ENCODE data around the gene NUDT4.
"Not testable (repeated sequence)": the region's sequence is repeated elsewhere in the genome, so short reads cannot be mapped to it uniquely, and the experiment has no call there.

Gene NUDT4

GRCh38 chr12:93402333-93403311 lies 24.9 kb downstream of the NUDT4 start:
- no peak for DNase-seq

DNA sequence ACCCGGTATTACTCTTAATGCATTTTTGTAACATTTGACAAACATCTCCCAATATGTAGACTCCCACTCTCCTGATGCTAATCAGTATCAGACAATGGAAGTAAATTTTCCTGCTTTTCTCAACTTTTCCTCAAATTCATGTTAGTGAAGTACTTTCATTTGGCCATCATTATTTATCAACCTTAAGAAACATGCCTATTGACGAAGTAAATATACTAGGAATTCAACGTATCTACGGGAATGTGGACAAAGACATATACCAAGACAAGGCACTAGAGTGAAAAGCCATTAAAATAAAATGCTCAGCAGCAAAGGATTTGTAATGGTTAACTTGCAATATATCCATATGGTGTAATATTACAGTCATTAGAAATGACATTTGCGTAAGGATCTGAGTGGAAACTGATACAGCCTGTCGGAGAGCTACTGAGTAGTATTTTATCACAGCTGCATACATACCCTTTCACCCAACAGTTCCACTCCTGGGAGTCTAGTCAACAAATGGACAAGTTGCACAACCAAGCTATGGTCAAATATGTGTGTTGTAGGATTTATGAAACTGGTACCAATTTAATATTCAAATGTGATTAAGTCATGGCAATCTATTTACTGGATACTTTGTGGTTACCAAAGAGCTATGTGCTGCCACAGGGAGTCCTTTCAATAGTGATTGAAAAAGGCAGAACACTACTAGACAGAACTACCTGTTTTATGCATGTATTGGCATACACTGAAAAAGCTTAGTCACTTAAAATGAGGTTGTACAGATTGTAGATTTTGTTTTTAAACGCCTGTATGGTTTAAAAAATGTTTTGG lies 26.5 kb downstream of the NUDT4 start:
- no peak for DNase-seq

- no peak for DNase-seq
These were observed 27.5 kb downstream of the NUDT4 start for GRCh38 chr12:93404961-93405849.

DNA sequence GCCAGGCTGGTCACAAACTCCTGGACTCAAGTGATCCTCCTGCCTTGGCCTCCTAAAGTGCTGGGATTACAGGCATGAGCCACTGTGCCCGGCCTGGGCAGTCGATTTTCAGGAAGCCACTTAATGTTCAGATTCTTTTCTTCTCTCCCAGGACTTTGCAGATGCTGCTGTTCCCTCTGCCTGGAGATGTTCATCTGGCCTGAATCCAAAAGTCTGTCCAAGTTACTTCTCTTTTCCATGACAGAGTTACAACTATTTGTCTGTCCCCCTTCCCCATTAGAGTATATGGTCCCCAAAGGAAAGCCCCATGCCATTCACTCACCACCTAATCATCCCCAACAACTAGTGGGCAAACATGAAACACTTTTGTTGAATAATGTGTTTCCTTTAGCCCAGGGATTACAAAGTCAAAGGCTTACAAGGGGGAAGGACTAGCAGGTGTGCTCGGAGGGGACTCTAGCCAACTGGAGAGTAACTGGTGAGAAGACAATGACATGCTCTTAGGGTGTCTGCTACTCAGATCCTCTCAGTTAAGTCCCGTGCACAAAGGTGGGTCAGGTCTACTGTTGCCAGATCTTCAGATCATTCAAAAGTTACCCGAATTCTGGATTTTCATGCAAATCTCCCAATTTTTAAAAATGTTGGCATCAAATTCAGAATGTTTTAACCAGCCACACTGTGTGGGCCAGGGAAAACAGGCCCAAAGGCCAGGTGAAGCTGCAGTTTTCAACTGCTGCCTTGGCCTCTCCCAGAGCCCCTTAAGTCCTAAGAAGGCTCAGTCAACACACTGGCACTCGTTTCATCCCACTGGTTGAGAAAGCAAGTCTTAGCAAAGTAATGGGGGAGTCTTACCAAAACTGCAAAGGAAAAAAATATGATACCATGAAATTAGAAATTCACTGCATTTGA lies 29.6 kb downstream of the NUDT4 start:
- no peak for DNase-seq

GRCh38 chr12:93407963-93408283 lies 30.2 kb downstream of the NUDT4 start:
- no peak for DNase-seq

DNA sequence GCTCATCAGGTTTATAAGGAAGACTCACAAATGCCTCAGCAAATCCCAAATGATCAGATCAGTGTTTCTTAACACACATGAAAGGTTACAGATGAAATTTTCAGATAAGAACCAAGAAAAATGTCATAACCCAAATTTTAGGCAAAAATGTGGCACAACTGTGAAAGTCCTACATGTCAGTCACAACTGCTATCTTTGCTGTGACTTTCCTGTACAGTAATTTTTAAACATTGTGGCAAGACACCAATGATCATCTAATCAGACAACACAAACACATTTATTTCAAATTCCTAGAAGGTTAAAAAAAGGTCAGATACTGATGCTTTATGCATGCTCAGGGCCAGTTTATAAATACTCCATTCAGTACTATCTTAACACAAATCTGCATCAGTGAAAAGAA lies 31.1 kb downstream of the NUDT4 start:
- no peak for DNase-seq

GRCh38 chr12:93409343-93410187 lies 31.8 kb downstream of the NUDT4 start:
- not testable (repeated sequence) for DNase-seq

- not testable (repeated sequence) for DNase-seq
These were observed 33.3 kb downstream of the NUDT4 start for GRCh38 chr12:93411060-93411459.

GRCh38 chr12:93412396-93412795 lies 34.7 kb downstream of the NUDT4 start:
- DNase-seq = not testable (repeated sequence)

DNA sequence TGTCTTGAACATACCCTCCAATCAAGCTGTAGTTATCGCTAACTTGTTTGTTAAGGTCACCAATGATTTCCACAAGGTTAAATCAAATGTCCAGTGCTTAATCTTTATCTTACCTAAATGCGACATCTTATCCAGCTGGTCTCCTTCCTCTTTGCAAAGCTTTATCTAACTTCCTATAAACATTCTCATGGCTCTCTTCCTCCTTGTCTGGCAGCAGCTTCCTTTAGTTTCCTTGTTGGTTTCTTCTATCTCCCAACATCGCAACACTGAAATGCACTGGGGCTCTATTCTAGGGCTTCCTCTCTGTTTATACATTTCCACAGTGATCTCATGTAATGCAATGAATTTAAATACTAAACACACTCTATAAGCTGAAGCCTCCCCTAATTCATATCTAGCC lies 35.3 kb downstream of the NUDT4 start:
- DNase-seq = no peak

- DNase-seq = no peak
These were observed 38.2 kb downstream of the NUDT4 start for GRCh38 chr12:93415723-93416464.

GRCh38 chr12:93417967-93418480 lies 40.3 kb downstream of the NUDT4 start:
- DNase-seq = no peak

- no peak for DNase-seq
These were observed 41.8 kb downstream of the NUDT4 start for GRCh38 chr12:93419388-93420034.

DNA sequence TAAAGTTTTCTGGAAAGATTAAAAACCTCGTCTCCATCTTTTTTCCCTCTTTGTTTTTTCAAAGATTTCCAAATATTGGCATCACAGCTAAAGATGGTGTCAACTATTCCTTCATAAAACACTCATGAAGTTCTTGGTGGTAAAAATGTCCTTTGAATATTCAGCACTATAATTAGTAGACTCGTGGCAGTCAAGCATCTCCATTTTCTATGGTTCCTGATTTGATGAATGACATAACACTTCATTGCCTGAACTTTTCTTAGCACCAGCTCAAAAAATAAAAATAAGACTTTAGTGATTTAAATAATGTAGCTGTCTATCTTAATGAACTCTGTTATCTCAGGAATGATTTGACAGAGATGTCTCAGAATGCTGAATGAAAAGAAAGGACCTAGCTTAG lies 44.3 kb downstream of the NUDT4 start:
- no peak for DNase-seq

- DNase-seq = no peak
These were observed 48.1 kb downstream of the NUDT4 start for GRCh38 chr12:93425736-93426411.

DNA sequence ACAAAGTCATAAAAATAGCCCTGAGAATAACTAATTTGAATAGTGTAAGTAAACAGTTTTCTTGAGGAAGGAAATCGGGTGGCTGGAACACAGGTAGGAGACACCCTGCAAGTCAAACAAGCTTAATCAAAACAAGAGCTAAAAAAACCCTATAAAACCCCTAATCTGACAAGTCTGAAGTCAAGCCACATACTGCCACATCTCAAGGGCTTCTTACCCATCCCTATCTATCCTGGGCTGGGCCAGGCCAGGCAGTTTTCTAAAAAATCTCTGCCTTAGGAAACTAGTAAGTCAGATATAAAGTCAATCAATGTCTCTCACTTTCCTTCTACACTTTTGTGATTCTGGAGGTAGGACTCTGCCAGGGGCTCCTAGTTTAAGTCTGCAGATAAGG lies 48.7 kb downstream of the NUDT4 start:
- DNase-seq = no peak

DNA sequence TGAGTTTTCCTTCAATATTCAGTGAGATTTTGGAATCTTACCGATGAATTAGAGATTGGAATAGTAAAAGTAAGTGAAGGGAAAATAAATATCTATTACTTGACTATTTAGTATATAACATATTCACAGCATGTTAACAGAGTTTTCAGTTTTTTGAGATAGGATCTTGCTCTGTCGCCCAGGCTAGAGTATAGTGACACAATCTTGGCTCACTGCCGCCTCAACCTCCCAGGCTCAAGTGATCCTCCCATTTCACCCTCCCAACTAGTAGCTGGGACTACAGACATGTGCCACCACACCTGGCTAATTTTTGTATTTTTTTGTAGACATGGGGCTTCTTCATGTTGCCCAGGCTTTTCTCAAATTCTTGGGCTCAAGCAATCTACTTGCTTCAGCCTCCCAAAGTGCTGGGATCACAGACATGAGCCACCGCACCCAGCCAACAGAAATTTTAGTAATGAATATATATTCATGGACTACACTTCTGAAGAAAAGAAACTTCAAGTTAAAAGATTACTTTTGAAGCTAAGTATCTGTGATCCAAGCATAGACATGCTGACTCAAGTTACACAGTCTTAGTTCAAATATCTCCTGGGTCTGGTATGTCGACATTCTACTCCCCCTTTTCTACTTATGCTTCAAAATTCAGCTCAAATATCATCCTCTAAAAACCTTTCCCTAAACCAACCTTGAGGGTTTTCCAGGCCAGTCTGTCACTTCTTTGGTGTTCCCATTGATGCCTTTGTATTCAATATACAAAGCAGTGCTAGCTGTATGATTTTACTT lies 50.2 kb downstream of the NUDT4 start:
- no peak for DNase-seq

DNA sequence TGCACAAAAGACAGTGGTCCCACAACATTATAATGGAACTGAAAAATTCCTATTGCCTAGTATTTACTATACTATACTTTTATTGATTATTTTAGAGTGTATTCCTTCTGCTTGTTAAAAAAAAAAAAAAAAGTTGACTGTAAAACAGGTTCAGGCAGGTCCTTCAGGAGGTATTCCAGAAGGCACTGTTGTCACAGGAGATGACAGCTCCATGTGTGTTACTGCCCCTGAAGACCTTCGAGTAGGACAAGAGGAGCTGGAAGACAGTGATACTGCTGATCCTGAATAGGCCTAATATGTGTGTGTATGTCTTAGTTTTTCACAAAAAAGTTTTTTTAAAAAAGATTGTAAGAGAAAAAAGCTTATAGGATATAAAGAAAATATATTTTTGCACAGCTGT lies 51.7 kb downstream of the NUDT4 start:
- DNase-seq = no peak

Measured in T-helper 9 cell (primary cell).